ENCODE results near the gene SLC6A6. TPM values are rescaled to one million over a fixed set of nuclear protein-coding genes. Genes with fewer than 3 reads are reported as not detected.

The SLC6A6 gene
- total and polyA plus RNA-seq, 2 experiments from 2014 or later, result 27.5 to 150 TPM

- Histone ChIP-seq H2AFZ (no peak overlapping the region), H3K79me2 (replicated peaks; ENCODE audit: insufficient read depth) (peaks cover 96% of the 10 kb centered on the region), H3K36me3 (ENCODE audit: insufficient read depth) (no peaks in the 10 kb centered on the region; the same call in 1 of the 2 replicates), H3K27me3 (ENCODE audit: insufficient read depth) (no peaks in the 10 kb centered on the region), H3K4me3 (no peak overlapping the region), H4K20me1 (replicated peaks; ENCODE audit: insufficient read depth) (peaks cover 57% of the 10 kb centered on the region), H3F3A (replicated peaks; ENCODE audit: low read depth) (peaks cover 11% of the 10 kb centered on the region), H3K9me2 (ENCODE audit: insufficient read depth) (no peaks in the 10 kb centered on the region), H3K27ac (ENCODE audit: low read depth) (no peak overlapping the region), H3K4me2 (no peak overlapping the region), H3K4me1 (ENCODE audit: insufficient read depth) (peaks cover 49% of the 10 kb centered on the region)
- H3K36me3 Mint-ChIP-seq (ENCODE audit: low read depth), result peaks cover 45% of the 10 kb centered on the region
- H3K9me3 Mint-ChIP-seq, result no peaks in the 10 kb centered on the region
- no peak overlapping the region for H3K4me3 Mint-ChIP-seq
- H3K27me3 Mint-ChIP-seq (ENCODE audit: insufficient read depth, low read depth, poor library complexity), result peaks cover 21% of the 10 kb centered on the region
- no peak overlapping the region; the same call in 1 of the 2 replicates for H3K27ac Mint-ChIP-seq
- DNase-seq (ENCODE audit: low spot score) (no peak), ATAC-seq (no peak)
- peaks cover 59% of the 10 kb centered on the region for H3K4me1 Mint-ChIP-seq
- TF ChIP-seq POLR2AphosphoS5 (IDR thresholded peaks at IDR 0.05; ENCODE audit: low read depth) (no peak), ZNF331 (CRISPR knock-in tag; IDR thresholded peaks at IDR 0.05; ENCODE audit: low read depth) (no peak), ZNF114 (CRISPR knock-in tag; IDR thresholded peaks at IDR 0.05) (no peak), CREB1 (CRISPR knock-in tag; IDR thresholded peaks at IDR 0.05; ENCODE audit: low read depth) (no peak), EZH2phosphoT487 (IDR thresholded peaks at IDR 0.05; ENCODE audit: unreplicated experiment) (no peak), JUNB (IDR thresholded peaks at IDR 0.05; ENCODE audit: unreplicated experiment) (no peak), STAT1 (IDR thresholded peaks at IDR 0.05; ENCODE audit: unreplicated experiment) (no peak), EZH2 (IDR thresholded peaks at IDR 0.05; ENCODE audit: low read depth, unreplicated experiment) (no peak), ZNF462 (CRISPR knock-in tag; IDR thresholded peaks at IDR 0.05) (no peak), CTCF (conservative IDR thresholded peaks at IDR 0.05; ENCODE audit: low read depth in 2 of 2) (no peak)
- TF ChIP-seq, protein P1, sequence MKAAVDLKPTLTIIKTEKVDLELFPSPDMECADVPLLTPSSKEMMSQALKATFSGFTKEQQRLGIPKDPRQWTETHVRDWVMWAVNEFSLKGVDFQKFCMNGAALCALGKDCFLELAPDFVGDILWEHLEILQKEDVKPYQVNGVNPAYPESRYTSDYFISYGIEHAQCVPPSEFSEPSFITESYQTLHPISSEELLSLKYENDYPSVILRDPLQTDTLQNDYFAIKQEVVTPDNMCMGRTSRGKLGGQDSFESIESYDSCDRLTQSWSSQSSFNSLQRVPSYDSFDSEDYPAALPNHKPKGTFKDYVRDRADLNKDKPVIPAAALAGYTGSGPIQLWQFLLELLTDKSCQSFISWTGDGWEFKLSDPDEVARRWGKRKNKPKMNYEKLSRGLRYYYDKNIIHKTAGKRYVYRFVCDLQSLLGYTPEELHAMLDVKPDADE (IDR thresholded peaks at IDR 0.05), result no peak
- TF ChIP-seq, protein P2, sequence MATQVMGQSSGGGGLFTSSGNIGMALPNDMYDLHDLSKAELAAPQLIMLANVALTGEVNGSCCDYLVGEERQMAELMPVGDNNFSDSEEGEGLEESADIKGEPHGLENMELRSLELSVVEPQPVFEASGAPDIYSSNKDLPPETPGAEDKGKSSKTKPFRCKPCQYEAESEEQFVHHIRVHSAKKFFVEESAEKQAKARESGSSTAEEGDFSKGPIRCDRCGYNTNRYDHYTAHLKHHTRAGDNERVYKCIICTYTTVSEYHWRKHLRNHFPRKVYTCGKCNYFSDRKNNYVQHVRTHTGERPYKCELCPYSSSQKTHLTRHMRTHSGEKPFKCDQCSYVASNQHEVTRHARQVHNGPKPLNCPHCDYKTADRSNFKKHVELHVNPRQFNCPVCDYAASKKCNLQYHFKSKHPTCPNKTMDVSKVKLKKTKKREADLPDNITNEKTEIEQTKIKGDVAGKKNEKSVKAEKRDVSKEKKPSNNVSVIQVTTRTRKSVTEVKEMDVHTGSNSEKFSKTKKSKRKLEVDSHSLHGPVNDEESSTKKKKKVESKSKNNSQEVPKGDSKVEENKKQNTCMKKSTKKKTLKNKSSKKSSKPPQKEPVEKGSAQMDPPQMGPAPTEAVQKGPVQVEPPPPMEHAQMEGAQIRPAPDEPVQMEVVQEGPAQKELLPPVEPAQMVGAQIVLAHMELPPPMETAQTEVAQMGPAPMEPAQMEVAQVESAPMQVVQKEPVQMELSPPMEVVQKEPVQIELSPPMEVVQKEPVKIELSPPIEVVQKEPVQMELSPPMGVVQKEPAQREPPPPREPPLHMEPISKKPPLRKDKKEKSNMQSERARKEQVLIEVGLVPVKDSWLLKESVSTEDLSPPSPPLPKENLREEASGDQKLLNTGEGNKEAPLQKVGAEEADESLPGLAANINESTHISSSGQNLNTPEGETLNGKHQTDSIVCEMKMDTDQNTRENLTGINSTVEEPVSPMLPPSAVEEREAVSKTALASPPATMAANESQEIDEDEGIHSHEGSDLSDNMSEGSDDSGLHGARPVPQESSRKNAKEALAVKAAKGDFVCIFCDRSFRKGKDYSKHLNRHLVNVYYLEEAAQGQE (IDR thresholded peaks at IDR 0.05; ENCODE audit: unreplicated experiment), result no peak
Observed at GRCh38 chr3:14407203-14407602, 4.8 kb downstream of the SLC6A6 start.

Measured in GM23338 (cell line).